Stimulated activated CD4-positive, alpha-beta T cell treated with anti-CD3 and anti-CD28 coated beads, Interleukin-2, amount 100 ng/mL, for 4 hours (primary cell): Measurements from ENCODE around the gene TM9SF4.

Source experiments
- DNase-seq: peaks from one replicate; pipeline ENCODE4 v3.0.0-alpha.2; 2020; ENCODE audit warnings: low read depth

TM9SF4 gene

GRCh38 chr20:32109392-32110172, at the start of gene TM9SF4:
Gene TM9SF4 (plus strand): TSS chr20:32109714. CDS start chr20:32109741, 27 bp downstream.
- DNase-seq: peak; percentile 88

- DNase-seq: no peak
Observed at GRCh38 chr20:32062776-32063170, 46.7 kb upstream of the TM9SF4 start.

GRCh38 chr20:32063695-32064094, 45.8 kb upstream of the TM9SF4 start:
- DNase-seq: no peak

- no peak for DNase-seq
Observed at GRCh38 chr20:32064667-32065066, 44.8 kb upstream of the TM9SF4 start.

GRCh38 chr20:32067234-32067821, 42.2 kb upstream of the TM9SF4 start:
- no peak for DNase-seq

- DNase-seq: no peak
Observed at GRCh38 chr20:32068174-32068573, 41.3 kb upstream of the TM9SF4 start.

DNA sequence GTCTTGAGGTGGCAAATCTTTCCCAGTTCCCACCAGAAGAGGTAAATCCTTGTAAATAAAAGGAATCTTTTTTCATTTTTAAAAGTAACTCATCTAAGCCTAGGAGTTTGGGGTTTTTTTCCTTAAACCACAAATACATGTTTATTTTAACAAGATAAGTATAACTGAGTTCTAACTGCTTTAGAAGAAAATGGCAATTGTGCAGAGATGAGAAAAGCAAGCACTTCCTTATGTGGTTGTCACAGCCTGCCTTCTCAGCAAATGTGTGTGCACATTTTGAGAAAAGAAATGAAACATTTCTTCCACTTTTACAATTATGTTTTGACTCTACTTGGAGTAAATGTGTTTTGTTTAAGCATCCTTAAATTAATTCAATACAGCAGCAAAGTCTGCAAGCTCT, 39.8 kb upstream of the TM9SF4 start:
- DNase-seq: no peak

- DNase-seq: no peak
Observed at GRCh38 chr20:32070282-32070681, 39.2 kb upstream of the TM9SF4 start.

DNA sequence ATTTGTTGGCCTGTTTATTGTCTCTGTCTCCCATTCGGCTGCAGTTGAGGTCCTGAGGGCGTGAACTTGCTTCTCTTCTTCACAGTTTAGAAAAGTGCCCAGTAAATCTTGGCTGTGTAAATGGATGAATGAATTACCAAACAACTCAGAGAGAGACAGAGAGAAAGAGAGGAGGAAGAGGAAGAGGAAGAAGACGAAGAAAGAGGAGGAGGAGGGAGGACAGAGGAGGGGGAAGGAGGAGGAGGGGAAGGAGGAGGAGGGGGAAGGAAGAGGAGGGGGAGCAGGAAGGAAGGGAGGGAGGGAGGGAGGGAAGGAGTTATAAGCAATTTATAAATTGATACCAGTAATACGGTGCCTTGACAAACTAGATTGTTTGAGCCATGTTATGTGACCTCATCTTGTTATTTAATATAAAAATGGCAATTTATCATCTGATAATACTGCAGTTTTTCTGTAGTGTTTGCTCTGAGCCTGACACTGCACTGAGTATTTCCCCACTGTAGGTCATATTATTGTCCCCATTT, 38.8 kb upstream of the TM9SF4 start:
- DNase-seq: no peak

GRCh38 chr20:32071395-32072167, 37.9 kb upstream of the TM9SF4 start:
- DNase-seq: no peak

GRCh38 chr20:32072168-32072750, 37.3 kb upstream of the TM9SF4 start:
- no peak for DNase-seq

DNA sequence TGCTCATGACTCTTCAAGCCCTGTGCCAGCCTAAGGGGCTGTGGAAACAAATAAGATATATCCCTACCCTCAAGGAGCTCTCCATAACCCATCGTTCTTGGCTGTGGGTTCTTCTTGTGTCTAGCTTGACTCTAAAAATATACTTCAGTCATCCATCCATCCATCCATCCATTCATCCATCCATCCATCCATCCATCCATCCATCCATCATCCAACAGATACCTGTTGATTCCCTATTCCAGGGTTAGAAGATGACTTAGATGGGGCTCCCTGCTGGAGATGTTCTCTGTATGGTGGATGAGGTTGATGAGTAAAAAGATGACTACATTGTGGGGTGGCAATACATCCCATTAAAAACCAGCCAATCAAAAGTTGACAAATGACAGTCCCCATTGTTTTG, 34.0 kb upstream of the TM9SF4 start:
- DNase-seq: no peak

DNA sequence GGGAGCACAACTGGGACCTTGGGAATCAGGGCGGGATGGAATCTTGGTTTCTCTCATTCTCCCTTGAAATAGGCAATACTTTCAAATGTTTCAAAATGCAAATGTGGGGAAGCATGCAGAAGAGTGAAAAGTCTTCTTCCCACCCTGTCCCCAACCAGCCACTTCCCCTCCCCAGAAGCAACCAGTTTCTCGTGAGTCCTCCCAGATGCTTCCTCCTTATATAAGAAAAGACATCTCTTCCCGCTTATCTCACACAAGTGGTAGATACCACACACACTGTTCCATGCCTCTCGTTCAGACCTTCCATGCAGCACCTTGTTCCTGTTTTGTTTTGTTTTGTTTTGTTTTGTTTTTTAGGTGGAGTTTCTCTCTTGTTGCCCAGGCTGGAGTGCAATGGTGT, 32.3 kb upstream of the TM9SF4 start:
- no peak for DNase-seq

GRCh38 chr20:32078322-32078721, 31.2 kb upstream of the TM9SF4 start:
- no peak for DNase-seq

- no peak for DNase-seq
Observed at GRCh38 chr20:32078791-32079190, 30.7 kb upstream of the TM9SF4 start.

GRCh38 chr20:32079655-32080109, 29.8 kb upstream of the TM9SF4 start:
- DNase-seq: no peak

- DNase-seq: no peak
Observed at GRCh38 chr20:32080783-32081182, 28.7 kb upstream of the TM9SF4 start.

DNA sequence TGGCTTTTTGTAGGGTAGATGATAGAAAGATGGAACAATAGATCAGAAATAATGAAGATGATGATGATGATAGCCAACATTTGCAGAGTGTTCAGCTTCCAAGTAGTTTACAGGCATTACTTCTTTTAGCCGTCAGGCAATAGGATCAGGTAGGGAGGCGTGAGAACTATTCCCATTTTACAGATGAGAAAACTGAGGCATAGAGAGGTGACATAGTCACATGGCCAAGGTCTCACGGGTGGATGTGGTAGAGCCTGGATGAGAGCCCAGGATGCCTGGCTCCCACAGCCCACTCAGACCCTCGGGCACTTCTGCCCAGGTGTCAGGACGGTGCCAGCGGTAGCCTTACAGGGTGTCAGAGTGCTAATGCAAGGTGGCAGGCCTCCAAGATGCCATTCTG, 26.0 kb upstream of the TM9SF4 start:
- no peak for DNase-seq

- no peak for DNase-seq
Observed at GRCh38 chr20:32087070-32087469, 22.4 kb upstream of the TM9SF4 start.

DNA sequence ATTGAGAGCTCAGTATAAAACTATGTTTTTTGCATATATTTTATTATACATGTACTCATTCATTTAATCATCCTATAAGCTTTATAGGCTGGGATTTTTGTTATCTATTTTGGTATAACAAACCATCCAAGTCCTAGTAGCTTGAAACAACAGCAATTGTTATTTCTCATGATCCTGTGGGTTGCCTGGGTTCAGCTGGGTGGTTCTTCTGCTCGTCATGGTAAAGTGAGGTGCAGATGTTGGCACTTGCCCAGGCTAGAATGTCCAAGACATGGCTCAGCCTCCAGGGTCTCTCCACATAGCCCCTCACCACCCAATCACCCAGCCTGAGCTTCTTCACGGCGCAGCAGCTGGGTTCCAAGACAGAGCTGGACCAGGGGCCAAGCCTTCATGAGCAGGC, 20.8 kb upstream of the TM9SF4 start:
- no peak for DNase-seq

GRCh38 chr20:32089637-32090362, 19.7 kb upstream of the TM9SF4 start:
- no peak for DNase-seq

DNA sequence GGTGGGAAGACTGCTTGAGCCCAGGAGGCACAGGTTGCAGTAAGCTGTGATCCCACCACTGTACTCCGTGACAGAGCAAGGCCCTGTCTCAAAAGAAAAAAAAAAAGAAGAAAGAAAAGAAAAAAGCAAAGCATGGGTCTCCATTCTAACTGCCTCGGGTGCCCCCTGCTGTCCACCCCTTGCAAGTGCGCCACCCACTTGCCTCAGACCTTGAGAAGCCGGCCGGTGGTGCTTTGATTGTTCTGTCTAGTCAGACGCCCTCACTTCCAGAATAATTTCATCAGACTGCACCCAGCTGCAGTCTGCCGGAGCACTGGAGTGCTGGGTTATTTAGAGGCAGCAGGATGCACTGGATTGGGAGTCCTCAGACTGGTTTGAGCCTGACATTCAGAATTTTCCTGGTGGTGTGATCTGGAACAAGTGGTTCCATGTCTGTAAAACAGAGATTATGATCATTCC, 17.6 kb upstream of the TM9SF4 start:
- DNase-seq: peak; percentile 56
